GM23338 (cell line): ENCODE results near the gene B4GALT7. TPM values are rescaled to one million over a fixed set of nuclear protein-coding genes. Genes with fewer than 3 reads are reported as not detected.

ENCODE experiments used
- ATAC-seq: fragments of 200-7000 bp; cut with Tn5 transposase; 3 replicates; pipeline ENCODE4 v1.9.1; 2020
- DNase-seq: peaks from one replicate; pipeline ENCODE4 v3.0.0-alpha.2; 2015; ENCODE audit warnings: low spot score
- H2AFZ ChIP-seq: fragments of 200-600 bp; sonication (generic); 2 replicates; pipeline ENCODE4 v1.8.0; 2016; ENCODE audit warnings: antibody characterized with exemption, mild to moderate bottlenecking, moderate library complexity
- H3F3A ChIP-seq: fragments of 200-600 bp; sonication (generic); replicated peaks from 2 replicates; pipeline ENCODE4 v1.8.0; 2017; ENCODE audit warnings: antibody characterized with exemption, mixed run types, low read depth
- H3K27ac ChIP-seq: fragments of 200-600 bp; sonication (generic); 2 replicates; pipeline ENCODE4 v1.6.1; 2016; ENCODE audit warnings: low read depth
- H3K27me3 ChIP-seq: fragments of 200-600 bp; sonication (generic); 2 replicates; pipeline ENCODE4 v1.8.0; 2016; ENCODE audit warnings: mild to moderate bottlenecking, mixed run types, moderate library complexity; ENCODE audit not compliant: insufficient read depth
- H3K36me3 ChIP-seq: fragments of 200-600 bp; sonication (generic); 2 replicates; pipeline ENCODE4 v1.8.0; 2016; ENCODE audit warnings: mild to moderate bottlenecking; ENCODE audit not compliant: insufficient read depth
- H3K4me1 ChIP-seq: fragments of 200-600 bp; sonication (generic); 2 replicates; pipeline ENCODE4 v1.8.0; 2016; ENCODE audit warnings: mild to moderate bottlenecking, moderate library complexity; ENCODE audit not compliant: insufficient read depth
- H3K4me2 ChIP-seq: fragments of 200-600 bp; sonication (generic); 2 replicates; pipeline ENCODE4 v1.7.1; 2017; ENCODE audit warnings: mixed run types
- H3K4me3 ChIP-seq: fragments of 200-600 bp; sonication (generic); 2 replicates; pipeline ENCODE4 v1.6.1; 2016; ENCODE audit warnings: mixed run types
- H3K79me2 ChIP-seq: fragments of 200-600 bp; sonication (generic); replicated peaks from 2 replicates; pipeline ENCODE4 v1.8.0; 2017; ENCODE audit warnings: mild to moderate bottlenecking; ENCODE audit not compliant: insufficient read depth
- H3K9me2 ChIP-seq: fragments of 200-600 bp; sonication (generic); 2 replicates; pipeline ENCODE4 v1.8.0; 2017; ENCODE audit not compliant: insufficient read depth
- H4K20me1 ChIP-seq: fragments of 200-600 bp; sonication (generic); replicated peaks from 2 replicates; pipeline ENCODE4 v1.8.0; 2017; ENCODE audit warnings: mild to moderate bottlenecking; ENCODE audit not compliant: insufficient read depth
- H3K27ac Mint-ChIP-seq: 2 replicates; pipeline ENCODE4 v1.8.0; 2020; ENCODE audit warnings: inconsistent platforms, mild to moderate bottlenecking, moderate library complexity, mixed read lengths
- H3K27me3 Mint-ChIP-seq: 3 replicates; pipeline ENCODE4 v1.8.0; 2022; ENCODE audit warnings: low read depth, mild to moderate bottlenecking, moderate library complexity, mixed read lengths, inconsistent platforms; ENCODE audit not compliant: insufficient read depth, poor library complexity
- H3K36me3 Mint-ChIP-seq: 3 replicates; pipeline ENCODE4 v1.8.0; 2021; ENCODE audit warnings: low read depth, mild to moderate bottlenecking, inconsistent platforms, moderate library complexity, mixed read lengths
- H3K4me1 Mint-ChIP-seq: 3 replicates; pipeline ENCODE4 v1.8.0; 2020; ENCODE audit warnings: mild to moderate bottlenecking, inconsistent platforms, mixed read lengths
- H3K4me3 Mint-ChIP-seq: 3 replicates; pipeline ENCODE4 v1.8.0; 2021; ENCODE audit warnings: moderate library complexity, mild to moderate bottlenecking, inconsistent platforms, mixed read lengths
- H3K9me3 Mint-ChIP-seq: 3 replicates; pipeline ENCODE4 v1.8.0; 2020; ENCODE audit warnings: moderate library complexity, mild to moderate bottlenecking, inconsistent platforms, mixed read lengths
- CREB1 ChIP-seq: fragments of 250-450 bp; sonication (Bioruptor Pico); IDR thresholded peaks from 2 replicates; pipeline ENCODE4 v1.5.0; 2020; ENCODE audit warnings: low read depth, mild to moderate bottlenecking, moderate library complexity
- CTCF ChIP-seq, 2 experiments: fragments of 200-600 bp in 1 of 2; sonication (generic) in 1 of 2; conservative IDR thresholded peaks; 2 replicates each; pipeline versions ENCODE4 v1.5.1 to v1.6.1; 2016 to 2017; ENCODE audit warnings: antibody characterized with exemption in 2 of 2, low read depth in 2 of 2, mild to moderate bottlenecking in 2 of 2, moderate library complexity in 1 of 2
- EZH2phosphoT487 ChIP-seq: fragments of 200-600 bp; sonication (generic); IDR thresholded peaks from one replicate; pipeline ENCODE4 v1.8.1; 2018; ENCODE audit warnings: antibody characterized with exemption; ENCODE audit not compliant: unreplicated experiment
- NANOG ChIP-seq: IDR thresholded peaks from 2 replicates; pipeline ENCODE4 v1.6.1; 2016; ENCODE audit warnings: antibody characterized with exemption, borderline replicate concordance
- POLR2AphosphoS5 ChIP-seq: IDR thresholded peaks from 2 replicates; pipeline ENCODE4 v1.6.1; 2016; ENCODE audit warnings: antibody characterized with exemption, low read depth
- ZNF331 ChIP-seq: fragments of 250-450 bp; sonication (Bioruptor Pico); IDR thresholded peaks from 2 replicates; pipeline ENCODE4 v1.5.0; 2020; ENCODE audit warnings: low read depth, mild to moderate bottlenecking, moderate library complexity
- polyA plus RNA-seq: library from polyadenylated mRNA; unstranded; fragments of >200 nt; fragmentation: Nextera tagmentation; extraction: Ambion mirVana; gene quantifications from 2 replicates; pipeline ENCODE4 v1.2.1, GENCODE V29; 2016
- total RNA-seq: library from RNA; depleted of rRNA; stranded (reverse); fragments of >200 nt; shearing (Covaris generic); gene quantifications from 2 replicates; pipeline ENCODE4 v1.2.3, GENCODE V29; 2014
- TF ChIP-seq, protein P1 (sequence below): fragments of 250-450 bp; sonication (Bioruptor Pico); IDR thresholded peaks from 2 replicates; pipeline ENCODE4 v1.5.0; 2020; ENCODE audit warnings: mild to moderate bottlenecking, moderate library complexity
- TF ChIP-seq, protein P2 (sequence below): IDR thresholded peaks from one replicate; pipeline ENCODE4 v1.6.1; 2018; ENCODE audit warnings: antibody characterized with exemption; ENCODE audit not compliant: unreplicated experiment
- TF ChIP-seq, protein P3 (sequence below): IDR thresholded peaks from 2 replicates; pipeline ENCODE4 v1.6.1; 2016; ENCODE audit warnings: antibody characterized with exemption

Gene B4GALT7
- total and polyA plus RNA-seq, 2 experiments from 2014 or later: 10.0 to 23.3 TPM

GRCh38 chr5:177598477-177598876 is 1.5 kb upstream of the B4GALT7 start (continued):
- TF ChIP-seq, protein P1, sequence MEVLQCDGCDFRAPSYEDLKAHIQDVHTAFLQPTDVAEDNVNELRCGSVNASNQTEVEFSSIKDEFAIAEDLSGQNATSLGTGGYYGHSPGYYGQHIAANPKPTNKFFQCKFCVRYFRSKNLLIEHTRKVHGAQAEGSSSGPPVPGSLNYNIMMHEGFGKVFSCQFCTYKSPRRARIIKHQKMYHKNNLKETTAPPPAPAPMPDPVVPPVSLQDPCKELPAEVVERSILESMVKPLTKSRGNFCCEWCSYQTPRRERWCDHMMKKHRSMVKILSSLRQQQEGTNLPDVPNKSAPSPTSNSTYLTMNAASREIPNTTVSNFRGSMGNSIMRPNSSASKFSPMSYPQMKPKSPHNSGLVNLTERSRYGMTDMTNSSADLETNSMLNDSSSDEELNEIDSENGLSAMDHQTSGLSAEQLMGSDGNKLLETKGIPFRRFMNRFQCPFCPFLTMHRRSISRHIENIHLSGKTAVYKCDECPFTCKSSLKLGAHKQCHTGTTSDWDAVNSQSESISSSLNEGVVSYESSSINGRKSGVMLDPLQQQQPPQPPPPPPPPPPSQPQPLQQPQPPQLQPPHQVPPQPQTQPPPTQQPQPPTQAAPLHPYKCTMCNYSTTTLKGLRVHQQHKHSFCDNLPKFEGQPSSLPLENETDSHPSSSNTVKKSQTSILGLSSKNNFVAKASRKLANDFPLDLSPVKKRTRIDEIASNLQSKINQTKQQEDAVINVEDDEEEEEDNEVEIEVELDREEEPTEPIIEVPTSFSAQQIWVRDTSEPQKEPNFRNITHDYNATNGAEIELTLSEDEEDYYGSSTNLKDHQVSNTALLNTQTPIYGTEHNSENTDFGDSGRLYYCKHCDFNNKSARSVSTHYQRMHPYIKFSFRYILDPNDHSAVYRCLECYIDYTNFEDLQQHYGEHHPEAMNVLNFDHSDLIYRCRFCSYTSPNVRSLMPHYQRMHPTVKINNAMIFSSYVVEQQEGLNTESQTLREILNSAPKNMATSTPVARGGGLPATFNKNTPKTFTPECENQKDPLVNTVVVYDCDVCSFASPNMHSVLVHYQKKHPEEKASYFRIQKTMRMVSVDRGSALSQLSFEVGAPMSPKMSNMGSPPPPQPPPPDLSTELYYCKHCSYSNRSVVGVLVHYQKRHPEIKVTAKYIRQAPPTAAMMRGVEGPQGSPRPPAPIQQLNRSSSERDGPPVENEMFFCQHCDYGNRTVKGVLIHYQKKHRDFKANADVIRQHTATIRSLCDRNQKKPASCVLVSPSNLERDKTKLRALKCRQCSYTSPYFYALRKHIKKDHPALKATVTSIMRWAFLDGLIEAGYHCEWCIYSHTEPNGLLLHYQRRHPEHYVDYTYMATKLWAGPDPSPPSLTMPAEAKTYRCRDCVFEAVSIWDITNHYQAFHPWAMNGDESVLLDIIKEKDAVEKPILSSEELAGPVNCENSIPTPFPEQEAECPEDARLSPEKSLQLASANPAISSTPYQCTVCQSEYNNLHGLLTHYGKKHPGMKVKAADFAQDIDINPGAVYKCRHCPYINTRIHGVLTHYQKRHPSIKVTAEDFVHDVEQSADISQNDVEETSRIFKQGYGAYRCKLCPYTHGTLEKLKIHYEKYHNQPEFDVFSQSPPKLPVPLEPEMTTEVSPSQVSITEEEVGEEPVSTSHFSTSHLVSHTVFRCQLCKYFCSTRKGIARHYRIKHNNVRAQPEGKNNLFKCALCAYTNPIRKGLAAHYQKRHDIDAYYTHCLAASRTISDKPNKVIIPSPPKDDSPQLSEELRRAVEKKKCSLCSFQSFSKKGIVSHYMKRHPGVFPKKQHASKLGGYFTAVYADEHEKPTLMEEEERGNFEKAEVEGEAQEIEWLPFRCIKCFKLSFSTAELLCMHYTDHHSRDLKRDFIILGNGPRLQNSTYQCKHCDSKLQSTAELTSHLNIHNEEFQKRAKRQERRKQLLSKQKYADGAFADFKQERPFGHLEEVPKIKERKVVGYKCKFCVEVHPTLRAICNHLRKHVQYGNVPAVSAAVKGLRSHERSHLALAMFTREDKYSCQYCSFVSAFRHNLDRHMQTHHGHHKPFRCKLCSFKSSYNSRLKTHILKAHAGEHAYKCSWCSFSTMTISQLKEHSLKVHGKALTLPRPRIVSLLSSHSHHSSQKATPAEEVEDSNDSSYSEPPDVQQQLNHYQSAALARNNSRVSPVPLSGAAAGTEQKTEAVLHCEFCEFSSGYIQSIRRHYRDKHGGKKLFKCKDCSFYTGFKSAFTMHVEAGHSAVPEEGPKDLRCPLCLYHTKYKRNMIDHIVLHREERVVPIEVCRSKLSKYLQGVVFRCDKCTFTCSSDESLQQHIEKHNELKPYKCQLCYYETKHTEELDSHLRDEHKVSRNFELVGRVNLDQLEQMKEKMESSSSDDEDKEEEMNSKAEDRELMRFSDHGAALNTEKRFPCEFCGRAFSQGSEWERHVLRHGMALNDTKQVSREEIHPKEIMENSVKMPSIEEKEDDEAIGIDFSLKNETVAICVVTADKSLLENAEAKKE (CRISPR knock-in tag): no peak

DNA sequence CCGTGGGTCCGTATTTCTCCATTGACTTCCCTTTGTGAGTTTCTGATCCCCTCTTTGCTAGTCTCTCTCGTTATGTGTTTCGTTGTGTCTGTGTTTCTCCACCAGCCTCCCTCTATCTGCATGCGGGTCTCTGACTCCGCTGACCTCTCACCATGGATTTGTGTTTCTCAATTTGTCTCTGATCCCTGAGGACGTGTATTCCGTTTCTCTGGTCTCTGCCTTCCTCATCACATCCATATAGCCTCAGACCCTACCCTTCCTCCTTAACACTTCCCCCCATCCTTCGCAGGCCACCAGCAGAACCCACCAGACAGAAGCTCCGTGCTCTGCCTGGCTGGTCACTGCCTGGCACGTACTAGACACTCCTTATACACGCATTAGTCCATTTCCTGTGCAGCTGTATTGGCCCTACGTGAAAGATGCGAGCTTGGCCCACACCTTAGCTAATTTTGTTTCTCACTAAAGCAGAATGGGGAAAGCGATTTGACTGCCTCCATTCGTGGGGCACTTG is 631 bp downstream of the B4GALT7 start:
- H3K27me3 ChIP-seq: peaks cover 7% of the 10 kb centered on the region; the same call in 1 of the 2 replicates
- H3K9me3 Mint-ChIP-seq: no peaks in the 10 kb centered on the region; the same call in 2 of the 3 replicates
- peak overlapping the region; percentile 25; the same call in 1 of the 2 replicates for H3K27ac Mint-ChIP-seq
- peak overlapping the region; percentile 99 for H3K4me2 ChIP-seq
- peak overlapping the region; percentile 91 for H3K4me3 Mint-ChIP-seq
- H3K4me1 Mint-ChIP-seq: peaks cover 10% of the 10 kb centered on the region; the same call in 2 of the 3 replicates
- peaks cover 14% of the 10 kb centered on the region for H3K27me3 Mint-ChIP-seq
- DNase-seq: no peak
- H3K79me2 ChIP-seq: peaks cover 5% of the 10 kb centered on the region; the same call in 1 of the 2 replicates
- peaks cover 16% of the 10 kb centered on the region for H3K36me3 Mint-ChIP-seq
- no peak for ATAC-seq
- H2AFZ ChIP-seq: peak overlapping the region; percentile 85
- no peaks in the 10 kb centered on the region for H3K9me2 ChIP-seq
- peaks cover 19% of the 10 kb centered on the region; the same call in 1 of the 2 replicates for H3F3A ChIP-seq
- 0 out of 2 replicates have a peak, but pooled peaks cover 3% of the 10 kb centered on the region for H3K36me3 ChIP-seq
- H3K4me3 ChIP-seq: peak overlapping the region; percentile 94
- peaks cover 6% of the 10 kb centered on the region; the same call in 1 of the 2 replicates for H4K20me1 ChIP-seq
- H3K27ac ChIP-seq: 0 out of 2 replicates have a peak overlapping the region, but pooled peaks have one; percentile 19
- H3K4me1 ChIP-seq: peaks cover 4% of the 10 kb centered on the region; the same call in 1 of the 2 replicates
- no peak for TF ChIP-seq EZH2phosphoT487
- TF ChIP-seq, protein P2, sequence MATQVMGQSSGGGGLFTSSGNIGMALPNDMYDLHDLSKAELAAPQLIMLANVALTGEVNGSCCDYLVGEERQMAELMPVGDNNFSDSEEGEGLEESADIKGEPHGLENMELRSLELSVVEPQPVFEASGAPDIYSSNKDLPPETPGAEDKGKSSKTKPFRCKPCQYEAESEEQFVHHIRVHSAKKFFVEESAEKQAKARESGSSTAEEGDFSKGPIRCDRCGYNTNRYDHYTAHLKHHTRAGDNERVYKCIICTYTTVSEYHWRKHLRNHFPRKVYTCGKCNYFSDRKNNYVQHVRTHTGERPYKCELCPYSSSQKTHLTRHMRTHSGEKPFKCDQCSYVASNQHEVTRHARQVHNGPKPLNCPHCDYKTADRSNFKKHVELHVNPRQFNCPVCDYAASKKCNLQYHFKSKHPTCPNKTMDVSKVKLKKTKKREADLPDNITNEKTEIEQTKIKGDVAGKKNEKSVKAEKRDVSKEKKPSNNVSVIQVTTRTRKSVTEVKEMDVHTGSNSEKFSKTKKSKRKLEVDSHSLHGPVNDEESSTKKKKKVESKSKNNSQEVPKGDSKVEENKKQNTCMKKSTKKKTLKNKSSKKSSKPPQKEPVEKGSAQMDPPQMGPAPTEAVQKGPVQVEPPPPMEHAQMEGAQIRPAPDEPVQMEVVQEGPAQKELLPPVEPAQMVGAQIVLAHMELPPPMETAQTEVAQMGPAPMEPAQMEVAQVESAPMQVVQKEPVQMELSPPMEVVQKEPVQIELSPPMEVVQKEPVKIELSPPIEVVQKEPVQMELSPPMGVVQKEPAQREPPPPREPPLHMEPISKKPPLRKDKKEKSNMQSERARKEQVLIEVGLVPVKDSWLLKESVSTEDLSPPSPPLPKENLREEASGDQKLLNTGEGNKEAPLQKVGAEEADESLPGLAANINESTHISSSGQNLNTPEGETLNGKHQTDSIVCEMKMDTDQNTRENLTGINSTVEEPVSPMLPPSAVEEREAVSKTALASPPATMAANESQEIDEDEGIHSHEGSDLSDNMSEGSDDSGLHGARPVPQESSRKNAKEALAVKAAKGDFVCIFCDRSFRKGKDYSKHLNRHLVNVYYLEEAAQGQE: no peak
- TF ChIP-seq, protein P3, sequence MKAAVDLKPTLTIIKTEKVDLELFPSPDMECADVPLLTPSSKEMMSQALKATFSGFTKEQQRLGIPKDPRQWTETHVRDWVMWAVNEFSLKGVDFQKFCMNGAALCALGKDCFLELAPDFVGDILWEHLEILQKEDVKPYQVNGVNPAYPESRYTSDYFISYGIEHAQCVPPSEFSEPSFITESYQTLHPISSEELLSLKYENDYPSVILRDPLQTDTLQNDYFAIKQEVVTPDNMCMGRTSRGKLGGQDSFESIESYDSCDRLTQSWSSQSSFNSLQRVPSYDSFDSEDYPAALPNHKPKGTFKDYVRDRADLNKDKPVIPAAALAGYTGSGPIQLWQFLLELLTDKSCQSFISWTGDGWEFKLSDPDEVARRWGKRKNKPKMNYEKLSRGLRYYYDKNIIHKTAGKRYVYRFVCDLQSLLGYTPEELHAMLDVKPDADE: no peak
- TF ChIP-seq NANOG: no peak
- TF ChIP-seq POLR2AphosphoS5: no peak
- TF ChIP-seq ZNF331 (CRISPR knock-in tag): no peak
- no peak for TF ChIP-seq CREB1 (CRISPR knock-in tag)
- TF ChIP-seq CTCF (conservative IDR thresholded peaks at IDR 0.05; ENCODE audit: low read depth in 2 of 2): no peak
